Lower leg skin (tissue), 3 donors: ENCODE results near the gene OSBP2.

Experiments
- POLR2A ChIP-seq, 2 donors: fragments of 450-650 bp; IDR thresholded peaks; one replicate each; pipeline ENCODE4 v1.6.1; 2016 to 2017; ENCODE audit warnings: antibody characterized with exemption in 2 of 2, mild to moderate bottlenecking in 1 of 2, moderate library complexity in 1 of 2
- TF ChIP-seq, protein P1 (sequence below), 3 donors: fragments of 450-650 bp; IDR thresholded peaks; one replicate each; pipeline ENCODE4 v1.5.1; 2016; ENCODE audit warnings: antibody characterized with exemption in 3 of 3, mild to moderate bottlenecking in 3 of 3, moderate library complexity in 2 of 3

DNA sequence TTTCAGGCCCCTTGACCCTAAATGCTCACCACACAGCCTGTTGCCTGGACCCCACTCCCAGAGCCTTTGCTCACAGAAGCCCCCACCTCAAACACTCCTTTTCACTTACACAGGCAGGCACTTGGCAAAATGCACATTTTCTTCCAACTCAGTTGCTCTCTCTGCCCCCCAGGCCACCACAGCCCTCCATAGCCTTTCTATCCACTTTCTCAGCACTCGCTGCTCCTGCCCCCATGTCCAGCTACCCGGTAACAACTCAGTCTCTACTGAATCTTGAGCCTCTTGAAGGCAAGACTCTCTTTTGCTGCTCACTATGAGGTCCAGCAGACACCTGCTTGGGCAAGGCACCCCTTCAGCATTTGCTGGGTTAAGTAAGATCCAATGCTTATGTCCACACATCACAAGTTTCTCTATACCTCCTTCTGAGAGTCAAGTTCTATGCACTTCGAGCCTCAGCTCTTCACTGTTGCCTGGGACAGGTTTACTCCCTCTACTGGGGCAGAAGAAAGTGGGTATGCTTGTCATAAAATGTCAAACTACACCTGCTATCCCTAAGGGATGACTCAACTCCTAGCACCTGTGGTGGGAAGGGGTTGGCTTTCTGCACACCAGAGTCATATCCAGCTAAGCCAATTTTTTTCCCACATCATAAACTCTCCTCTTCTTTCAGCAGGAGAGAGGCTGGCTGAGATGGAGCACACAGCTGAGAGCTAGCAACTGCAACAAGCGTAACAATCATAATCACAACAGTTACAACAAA is 237.0 kb downstream of the OSBP2 start:
- TF ChIP-seq, protein P1, sequence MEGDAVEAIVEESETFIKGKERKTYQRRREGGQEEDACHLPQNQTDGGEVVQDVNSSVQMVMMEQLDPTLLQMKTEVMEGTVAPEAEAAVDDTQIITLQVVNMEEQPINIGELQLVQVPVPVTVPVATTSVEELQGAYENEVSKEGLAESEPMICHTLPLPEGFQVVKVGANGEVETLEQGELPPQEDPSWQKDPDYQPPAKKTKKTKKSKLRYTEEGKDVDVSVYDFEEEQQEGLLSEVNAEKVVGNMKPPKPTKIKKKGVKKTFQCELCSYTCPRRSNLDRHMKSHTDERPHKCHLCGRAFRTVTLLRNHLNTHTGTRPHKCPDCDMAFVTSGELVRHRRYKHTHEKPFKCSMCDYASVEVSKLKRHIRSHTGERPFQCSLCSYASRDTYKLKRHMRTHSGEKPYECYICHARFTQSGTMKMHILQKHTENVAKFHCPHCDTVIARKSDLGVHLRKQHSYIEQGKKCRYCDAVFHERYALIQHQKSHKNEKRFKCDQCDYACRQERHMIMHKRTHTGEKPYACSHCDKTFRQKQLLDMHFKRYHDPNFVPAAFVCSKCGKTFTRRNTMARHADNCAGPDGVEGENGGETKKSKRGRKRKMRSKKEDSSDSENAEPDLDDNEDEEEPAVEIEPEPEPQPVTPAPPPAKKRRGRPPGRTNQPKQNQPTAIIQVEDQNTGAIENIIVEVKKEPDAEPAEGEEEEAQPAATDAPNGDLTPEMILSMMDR (IDR thresholded peaks at IDR 0.05), result no peak
- no peak for TF ChIP-seq POLR2A (IDR thresholded peaks at IDR 0.05)
